A549 (cell line): ENCODE measurements around the gene SVOPL. TPM values are rescaled to one million over a fixed set of nuclear protein-coding genes. Genes with fewer than 3 reads are reported as not detected.

Experiments
- ATAC-seq, 2 experiments: fragments of 200-7000 bp in 1 of 2; fragments of >200 bp in 1 of 2; cut with Nextera tagmentation in 1 of 2; cut with Tn5 transposase in 1 of 2; 3 replicates each; pipeline versions ENCODE4 v1.8.0 to v1.9.1; 2018 to 2020; ENCODE audit warnings: mild to moderate bottlenecking in 1 of 2, moderate library complexity in 1 of 2
- CTCF ChIA-PET: fragments of 300-600 bp; sonication (Branson Sonifier 250); formaldehyde crosslinking; extraction: SDS; loops from one replicate; lab custom pipeline; 2021; ENCODE audit warnings: antibody characterized with exemption, inconsistent platforms; lab: Yijun Ruan, JAX
- POLR2A ChIA-PET: fragments of 350-600 bp; formaldehyde crosslinking; extraction: SDS; loops from one replicate; lab custom pipeline; 2021; ENCODE audit warnings: antibody characterized with exemption, inconsistent platforms; lab: Yijun Ruan, JAX
- DNase-seq, 2 experiments: peaks; one replicate each; pipeline versions ENCODE4 v3.0.0 to v3.0.0-alpha.2; 2011 to 2016; ENCODE audit warnings: low read depth in 1 of 2, low spot score in 1 of 2
- FAIRE-seq: peaks from 2 replicates; lab custom pipeline; 2011; peaks lifted over from hg19 to GRCh38; lab: Jason Lieb, UNC
- H3K27ac ChIP-seq, 2 experiments: fragments of >200 bp; sonication (Bioruptor Twin); formaldehyde crosslinking; 3 replicates each; pipeline ENCODE4 v1.5.1; 2016 to 2017
- H3K4me1 ChIP-seq: fragments of >200 bp; sonication (Bioruptor Twin); formaldehyde crosslinking; 3 replicates; pipeline ENCODE4 v1.6.1; 2016
- H3K4me2 ChIP-seq: fragments of >200 bp; sonication (Bioruptor Twin); formaldehyde crosslinking; 3 replicates; pipeline ENCODE4 v1.6.1; 2016
- H3K4me3 ChIP-seq: fragments of >200 bp; sonication (Bioruptor Twin); formaldehyde crosslinking; 3 replicates; pipeline ENCODE4 v1.5.1; 2016
- H3K9me3 ChIP-seq: fragments of >200 bp; sonication (Bioruptor Twin); formaldehyde crosslinking; 3 replicates; pipeline ENCODE4 v1.6.1; 2016
- CBX8 ChIP-seq: fragments of 200-600 bp; sonication (generic); IDR thresholded peaks from 2 replicates; pipeline ENCODE4 v1.6.1; 2016
- CEBPB ChIP-seq, 2 experiments: fragments of >200 bp in 1 of 2; sonication (Bioruptor Twin) in 1 of 2; formaldehyde crosslinking in 1 of 2; IDR thresholded peaks; 2 replicates each; pipeline ENCODE4 v1.6.1; 2012 to 2016
- EHF ChIP-seq: fragments of 250-450 bp; sonication (Bioruptor Pico); IDR thresholded peaks from 2 replicates; pipeline ENCODE4 v1.5.0; 2020; ENCODE audit warnings: mild to moderate bottlenecking
- EHMT2 ChIP-seq: fragments of 200-600 bp; sonication (generic); IDR thresholded peaks from 2 replicates; pipeline ENCODE4 v1.6.1; 2016; ENCODE audit warnings: antibody characterized with exemption, low read depth, mild to moderate bottlenecking, moderate library complexity
- EP300 ChIP-seq, 2 experiments: fragments of >200 bp; sonication (Bioruptor Twin); formaldehyde crosslinking; IDR thresholded peaks; 2 replicates in 1 of 2; 3 replicates in 1 of 2; pipeline ENCODE4 v1.6.1; 2016 to 2017
- ESRRA ChIP-seq: fragments of 150-350 bp; IDR thresholded peaks from 2 replicates; pipeline ENCODE4 v1.6.1; 2014; ENCODE audit warnings: mild to moderate bottlenecking, low read length, borderline replicate concordance
- FOXS1 ChIP-seq: fragments of 250-450 bp; sonication (Bioruptor Pico); IDR thresholded peaks from 2 replicates; pipeline ENCODE4 v1.5.0; 2020; ENCODE audit warnings: mild to moderate bottlenecking, moderate library complexity
- HEYL ChIP-seq: fragments of 250-450 bp; sonication (Bioruptor Pico); IDR thresholded peaks from 2 replicates; pipeline ENCODE4 v1.8.0; 2021; ENCODE audit warnings: mild to moderate bottlenecking, moderate library complexity
- HMGXB4 ChIP-seq: fragments of 250-450 bp; sonication (Bioruptor Pico); IDR thresholded peaks from 2 replicates; pipeline ENCODE4 v1.5.0; 2021; ENCODE audit warnings: mild to moderate bottlenecking, moderate library complexity, borderline replicate concordance
- HOXB13 ChIP-seq: fragments of 250-450 bp; sonication (Bioruptor Pico); IDR thresholded peaks from 2 replicates; pipeline ENCODE4 v1.5.0; 2020; ENCODE audit warnings: low read depth, mild to moderate bottlenecking, moderate library complexity
- HOXB5 ChIP-seq: fragments of 250-450 bp; sonication (Bioruptor Pico); IDR thresholded peaks from 2 replicates; pipeline ENCODE4 v1.5.0; 2020; ENCODE audit warnings: mild to moderate bottlenecking, moderate library complexity
- JUNB ChIP-seq: fragments of >200 bp; sonication (Bioruptor Twin); formaldehyde crosslinking; IDR thresholded peaks from 2 replicates; pipeline ENCODE4 v1.6.1; 2016
- KDM5A ChIP-seq: fragments of 200-600 bp; sonication (generic); IDR thresholded peaks from 2 replicates; pipeline ENCODE4 v1.6.1; 2016; ENCODE audit warnings: antibody characterized with exemption, mild to moderate bottlenecking
- MAX ChIP-seq: IDR thresholded peaks from 2 replicates; pipeline ENCODE4 v1.6.1; 2012
- MYC ChIP-seq: IDR thresholded peaks from 2 replicates; pipeline ENCODE4 v1.6.1; 2012; ENCODE audit warnings: mild to moderate bottlenecking, inconsistent platforms, low read length, improper control_type of control experiment, borderline replicate concordance
- NFE2L2 ChIP-seq: fragments of 150-350 bp; conservative IDR thresholded peaks from 2 replicates; pipeline ENCODE4 v1.6.1; 2014; ENCODE audit warnings: low read length
- NPAS2 ChIP-seq: fragments of 250-450 bp; sonication (Bioruptor Pico); IDR thresholded peaks from 2 replicates; pipeline ENCODE4 v1.8.0; 2022; ENCODE audit warnings: mild to moderate bottlenecking, moderate library complexity, borderline replicate concordance
- PHF8 ChIP-seq: fragments of 200-600 bp; sonication (generic); IDR thresholded peaks from 2 replicates; pipeline ENCODE4 v1.6.1; 2016; ENCODE audit warnings: low read depth, mild to moderate bottlenecking, antibody characterized with exemption, moderate library complexity, borderline replicate concordance
- RAD21 ChIP-seq, 2 experiments: fragments of >200 bp in 1 of 2; sonication (Bioruptor Twin) in 1 of 2; formaldehyde crosslinking in 1 of 2; IDR thresholded peaks in 1 of 2; conservative IDR thresholded peaks in 1 of 2; 2 replicates in 1 of 2; 3 replicates in 1 of 2; pipeline ENCODE4 v1.6.1; 2012 to 2018; ENCODE audit warnings: inconsistent platforms in 1 of 2
- REST ChIP-seq: fragments of 200-600 bp; sonication (generic); IDR thresholded peaks from 2 replicates; pipeline ENCODE4 v1.6.1; 2016; ENCODE audit warnings: antibody characterized with exemption, mild to moderate bottlenecking, moderate library complexity
- RFX5 ChIP-seq: fragments of 450-650 bp; IDR thresholded peaks from 2 replicates; pipeline ENCODE4 v1.7.1; 2014; ENCODE audit warnings: antibody characterized with exemption, mild to moderate bottlenecking, moderate library complexity
- RNF2 ChIP-seq: fragments of 200-600 bp; sonication (generic); IDR thresholded peaks from 2 replicates; pipeline ENCODE4 v1.6.1; 2016; ENCODE audit warnings: low read depth, mild to moderate bottlenecking, antibody characterized with exemption, moderate library complexity, borderline replicate concordance
- SMC3 ChIP-seq: fragments of >200 bp; sonication (Bioruptor Twin); formaldehyde crosslinking; IDR thresholded peaks from 3 replicates; pipeline ENCODE4 v1.6.1; 2018; ENCODE audit warnings: inconsistent platforms
- TP53 ChIP-seq: fragments of 250-450 bp; sonication (Bioruptor Pico); IDR thresholded peaks from 2 replicates; pipeline ENCODE4 v1.5.0; 2021; ENCODE audit warnings: mild to moderate bottlenecking, moderate library complexity
- ZC3H11A ChIP-seq: fragments of 450-650 bp; IDR thresholded peaks from 2 replicates; pipeline ENCODE4 v1.6.1; 2014; ENCODE audit warnings: antibody characterized with exemption, mild to moderate bottlenecking
- ZFP36 ChIP-seq: fragments of 450-650 bp; IDR thresholded peaks from 2 replicates; pipeline ENCODE4 v1.6.1; 2014; ENCODE audit warnings: borderline replicate concordance; ENCODE audit not compliant: partially characterized antibody
- WGBS: methylation state at CpG from one replicate; pipeline ENCODE4 v1.1.6; 2017; ENCODE audit errors: missing lambda C conversion rate; 5-methylcytosine and 5-hydroxymethylcytosine counted together
- polyA plus RNA-seq, 4 experiments: library from polyadenylated mRNA; depleted of rRNA in 3 of 4; stranded (reverse); fragments of >200 nt; fragmentation: RNase III in 1 of 4; extraction: RNeasy Plus Mini Kit Qiagen cat#74134 plus additional on column Dnase treatment in 1 of 4; gene quantifications; 2 replicates in 3 of 4; 3 replicates in 1 of 4; pipeline ENCODE4 v1.2.3, GENCODE V29; 2011 to 2017

SVOPL gene
- polyA plus RNA-seq, 2 of the 4 experiments (the other 2 are of a cell fraction): 0.21 TPM; not detected in 1

GRCh38 chr7:138667535-138668228 lies 33.5 kb downstream of the SVOPL start:
- CTCF ChIA-PET: interaction anchor here (2.3 kb wide), 1 partner anchor 71 kb away, joined by 6 read pairs; no protein-coding TSS in a partner anchor
- no peak overlapping the region for H3K4me2 ChIP-seq
- H3K4me3 ChIP-seq: no peak overlapping the region
- no peak overlapping the region for H3K27ac ChIP-seq
- FAIRE-seq (no peak), ATAC-seq (no peak), DNase-seq (no peak)
- no peaks in the 10 kb centered on the region for H3K4me1 ChIP-seq
- 24% methylated on average over 6 of the region's 6 CpGs for WGBS
- H3K9me3 ChIP-seq: no peaks in the 10 kb centered on the region
- TF ChIP-seq SMC3 (no peak), CBX8 (no peak), HMGXB4 (CRISPR knock-in tag) (no peak), HEYL (no peak), HOXB13 (no peak), MYC (no peak), EHF (CRISPR knock-in tag) (no peak), NPAS2 (CRISPR knock-in tag) (no peak), RAD21 (conservative IDR thresholded peaks at IDR 0.05 in 1 of 2, IDR thresholded peaks at IDR 0.05 in 1 of 2) (no peak), ESRRA (no peak), FOXS1 (CRISPR knock-in tag) (no peak), TP53 (CRISPR knock-in tag) (no peak), KDM5A (no peak), RNF2 (no peak)
- POLR2A ChIA-PET: no interaction called here

- Histone ChIP-seq H3K9me3 (no peaks in the 10 kb centered on the region), H3K27ac (no peak overlapping the region), H3K4me2 (no peak overlapping the region), H3K4me1 (no peaks in the 10 kb centered on the region), H3K4me3 (no peak overlapping the region)
- POLR2A ChIA-PET: no interaction called here
- 4% methylated on average over 2 of the region's 2 CpGs for WGBS
- FAIRE-seq (no peak), DNase-seq (no peak), ATAC-seq (no peak)
- TF ChIP-seq HOXB13 (no peak), FOXS1 (CRISPR knock-in tag) (no peak), EHMT2 (no peak), RFX5 (no peak), CEBPB (IDR thresholded peaks at IDR 0.05) (no peak), ZC3H11A (no peak), ZFP36 (no peak), EP300 (IDR thresholded peaks at IDR 0.05) (no peak), MAX (no peak), REST (no peak), JUNB (no peak), HOXB5 (CRISPR knock-in tag) (no peak), PHF8 (no peak), NFE2L2 (no peak), MYC (no peak), NPAS2 (CRISPR knock-in tag) (no peak)
- CTCF ChIA-PET: interaction anchor here (1.3 to 2.3 kb wide), 2 partner anchors 13 to 72 kb away, joined by 3 to 6 read pairs; no protein-coding TSS in a partner anchor
Measured at GRCh38 chr7:138666385-138666784, 34.8 kb downstream of the SVOPL start.
